GM12801 (cell line): ENCODE data around the gene TUBGCP2.

ENCODE experiments used
- CTCF ChIP-seq: IDR thresholded peaks from one replicate; pipeline ENCODE4 v1.5.1; 2011; ENCODE audit warnings: control low read depth; ENCODE audit not compliant: insufficient read length; ENCODE audit errors: extremely low read depth

TUBGCP2 gene

GRCh38 chr10:133239990-133240389 is 68.7 kb downstream of the TUBGCP2 start:
- no peak for TF ChIP-seq CTCF

- TF ChIP-seq CTCF = no peak
These were observed 70.2 kb downstream of the TUBGCP2 start for GRCh38 chr10:133238466-133238804.

GRCh38 chr10:133237588-133238465 is 70.8 kb downstream of the TUBGCP2 start, which contains the start of gene VENTX:
VENTX (plus strand) TSS chr10:133237855; CDS start chr10:133237915, 60 bp downstream.
- TF ChIP-seq CTCF = no peak

GRCh38 chr10:133237241-133237587 is 71.5 kb downstream of the TUBGCP2 start:
- no peak for TF ChIP-seq CTCF

GRCh38 chr10:133236401-133237240 is 72.1 kb downstream of the TUBGCP2 start:
- TF ChIP-seq CTCF = no peak

- TF ChIP-seq CTCF = no peak
These were observed 72.7 kb downstream of the TUBGCP2 start for GRCh38 chr10:133235932-133236331.

- no peak for TF ChIP-seq CTCF
These were observed 73.3 kb downstream of the TUBGCP2 start for GRCh38 chr10:133235265-133235855.
